ENCODE measurements around the gene EXOC5. TPM values are rescaled to one million over a fixed set of nuclear protein-coding genes. Genes with fewer than 3 reads are reported as not detected.
A peak's percentile ranks its signal among the peaks of the same experiment; 100 is the strongest.

Gene EXOC5
- total RNA-seq, 1 experiment from 2014 or later: 77.1 TPM

GRCh38 chr14:57169901-57170300, 98.8 kb downstream of the EXOC5 start:
- no peak for DNase-seq (ENCODE audit: low read depth)

DNA sequence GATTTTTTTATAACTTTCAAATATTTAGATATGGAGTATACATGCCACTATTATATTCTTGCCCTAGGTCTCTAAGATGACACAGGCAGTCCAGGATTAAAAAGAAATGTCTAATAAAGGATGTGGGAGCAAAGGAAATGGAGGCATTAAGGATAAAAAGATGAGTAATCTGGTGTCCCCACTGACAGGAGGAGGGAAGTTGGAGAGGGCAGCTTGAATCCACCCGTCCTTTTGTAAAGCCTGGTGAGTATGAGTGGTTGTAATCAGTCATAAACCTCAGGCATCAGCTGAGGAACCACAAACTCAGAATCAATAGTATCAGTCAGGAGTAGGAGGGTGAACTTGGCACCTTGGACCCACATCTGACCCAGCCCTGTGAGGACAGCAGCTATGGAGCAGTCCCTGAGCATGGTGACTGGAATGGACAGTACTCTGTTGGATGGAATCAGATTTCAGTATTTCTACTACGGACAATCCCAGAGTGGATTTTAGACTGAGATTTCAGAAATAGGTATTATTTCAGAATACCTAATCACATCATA, 100.5 kb downstream of the EXOC5 start:
- DNase-seq (ENCODE audit: low read depth): peak; percentile 7

DNA sequence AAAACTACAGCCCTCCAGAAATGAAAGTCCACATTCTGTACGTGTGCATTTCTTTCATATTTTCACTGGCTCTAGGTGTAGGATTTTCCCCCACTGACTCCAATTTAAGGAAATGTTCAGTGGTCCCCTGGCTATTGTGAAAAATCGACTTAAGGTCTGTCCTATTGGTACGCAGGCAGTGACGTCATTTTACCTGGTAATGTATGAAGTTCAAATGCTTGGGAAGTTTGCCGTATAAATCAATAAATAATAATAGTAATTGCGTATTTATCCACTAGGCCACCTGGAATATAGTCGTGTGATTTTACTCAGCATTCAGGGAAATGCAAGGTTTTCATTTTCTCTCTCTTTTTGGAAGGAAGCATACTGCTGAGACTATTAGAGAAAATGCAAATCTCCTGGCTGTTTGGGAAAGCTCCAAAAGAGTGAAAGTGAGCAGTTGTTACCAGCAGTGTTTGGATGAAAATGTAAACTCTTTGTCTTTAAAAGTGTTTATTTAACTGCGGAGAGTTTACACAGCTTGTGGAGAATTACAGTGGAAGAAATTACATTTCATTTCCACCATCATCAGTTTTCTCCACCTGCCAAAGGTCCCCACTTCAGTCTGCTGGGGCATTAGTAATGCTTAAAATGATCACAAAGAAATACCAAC, 107.0 kb downstream of the EXOC5 start:
- DNase-seq (ENCODE audit: low read depth): no peak

- no peak for DNase-seq (ENCODE audit: low read depth)
These were observed 108.4 kb downstream of the EXOC5 start for GRCh38 chr14:57160333-57160732.

- DNase-seq (ENCODE audit: low read depth): no peak
These were observed 115.4 kb downstream of the EXOC5 start for GRCh38 chr14:57153286-57153685.

Other genes starting within 250 kb of the EXOC5 start
- 28.9 and 36.2 TPM in 2 replicates for gene AP5M1, start 66 bp upstream of the EXOC5 start, total RNA-seq (2014; rRNA removed)
- 20.7 and 21.2 TPM in 2 replicates for gene NAA30, start 121.7 kb upstream of the EXOC5 start, total RNA-seq (2014; rRNA removed)
- gene CCDC198, start 225.0 kb upstream of the EXOC5 start, total RNA-seq (2014; rRNA removed): not detected in 2 replicates

Data from LHCN-M2 (cell line).